Measurements from ENCODE around the gene RPL35A. TPM values are rescaled to one million over a fixed set of nuclear protein-coding genes. Genes with fewer than 3 reads are reported as not detected.

RPL35A gene
- total RNA-seq, 1 donor from 2014 or later: 625 TPM

Other genes with a start within 250 kb of the RPL35A start
- gene RUBCN, start 213.3 kb upstream of the RPL35A start, total RNA-seq: 29.3 TPM
- 54.6 TPM for gene FYTTD1, start 200.3 kb upstream of the RPL35A start, total RNA-seq
- gene LRCH3, start 158.9 kb upstream of the RPL35A start, total RNA-seq: 54.0 TPM
- gene LMLN, start 10.0 kb downstream of the RPL35A start, total RNA-seq: 8.1 TPM

Measured in mucosa of gallbladder (tissue), 1 donor.